Germinal center (tissue), 1 donor: ENCODE results near the gene ZNF438.
"Not testable (repeated sequence)": the region's sequence is repeated elsewhere in the genome, so short reads cannot be mapped to it uniquely, and the experiment has no call there.

Source experiments
- DNase-seq: peaks from one replicate; pipeline ENCODE4 v3.0.0; 2012; ENCODE audit warnings: mixed read lengths, low spot score

Gene ZNF438, protein sequence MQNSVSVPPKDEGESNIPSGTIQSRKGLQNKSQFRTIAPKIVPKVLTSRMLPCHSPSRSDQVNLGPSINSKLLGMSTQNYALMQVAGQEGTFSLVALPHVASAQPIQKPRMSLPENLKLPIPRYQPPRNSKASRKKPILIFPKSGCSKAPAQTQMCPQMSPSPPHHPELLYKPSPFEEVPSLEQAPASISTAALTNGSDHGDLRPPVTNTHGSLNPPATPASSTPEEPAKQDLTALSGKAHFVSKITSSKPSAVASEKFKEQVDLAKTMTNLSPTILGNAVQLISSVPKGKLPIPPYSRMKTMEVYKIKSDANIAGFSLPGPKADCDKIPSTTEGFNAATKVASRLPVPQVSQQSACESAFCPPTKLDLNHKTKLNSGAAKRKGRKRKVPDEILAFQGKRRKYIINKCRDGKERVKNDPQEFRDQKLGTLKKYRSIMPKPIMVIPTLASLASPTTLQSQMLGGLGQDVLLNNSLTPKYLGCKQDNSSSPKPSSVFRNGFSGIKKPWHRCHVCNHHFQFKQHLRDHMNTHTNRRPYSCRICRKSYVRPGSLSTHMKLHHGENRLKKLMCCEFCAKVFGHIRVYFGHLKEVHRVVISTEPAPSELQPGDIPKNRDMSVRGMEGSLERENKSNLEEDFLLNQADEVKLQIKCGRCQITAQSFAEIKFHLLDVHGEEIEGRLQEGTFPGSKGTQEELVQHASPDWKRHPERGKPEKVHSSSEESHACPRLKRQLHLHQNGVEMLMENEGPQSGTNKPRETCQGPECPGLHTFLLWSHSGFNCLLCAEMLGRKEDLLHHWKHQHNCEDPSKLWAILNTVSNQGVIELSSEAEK

DNA sequence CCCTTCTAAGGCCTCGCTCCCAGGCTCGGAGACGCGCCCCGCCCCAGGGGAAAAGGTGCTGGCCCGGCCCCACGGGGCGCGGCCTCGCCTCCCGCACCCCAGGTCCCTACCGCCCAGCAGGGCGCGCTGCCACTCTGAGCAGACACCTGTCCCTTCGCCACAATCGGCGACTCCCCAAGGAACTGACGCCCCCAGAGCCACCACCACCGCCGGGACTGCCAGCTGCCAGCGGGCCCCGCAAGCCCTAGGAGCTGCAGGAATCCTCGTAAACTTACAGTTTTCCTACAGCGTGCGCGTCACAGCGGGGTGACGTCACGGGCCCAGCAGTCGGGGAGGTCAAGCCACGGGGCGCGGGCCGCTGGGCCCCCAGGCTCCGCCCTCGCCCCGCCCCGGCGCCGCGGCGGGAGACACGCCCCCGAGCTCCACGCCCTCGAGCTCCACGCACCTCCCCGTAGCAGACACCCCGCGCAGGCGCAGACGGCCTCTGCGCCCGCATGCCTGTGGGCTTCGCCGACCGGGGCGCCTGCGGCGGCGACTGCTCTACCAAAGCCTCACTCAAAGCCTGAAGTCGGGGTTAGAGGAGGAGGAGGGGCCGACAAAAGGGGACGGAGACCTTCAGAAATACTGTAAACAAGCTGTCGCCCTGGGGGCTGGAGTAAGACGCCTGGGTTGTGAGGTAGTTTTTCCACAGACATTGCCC, at the start of gene ZNF438:
ZNF438 (minus strand) TSS at position 308 of the 700 bp plus-strand sequence. CDS start 154,831 bp downstream, outside the sequence.
- DNase-seq = peak; percentile 94

DNA sequence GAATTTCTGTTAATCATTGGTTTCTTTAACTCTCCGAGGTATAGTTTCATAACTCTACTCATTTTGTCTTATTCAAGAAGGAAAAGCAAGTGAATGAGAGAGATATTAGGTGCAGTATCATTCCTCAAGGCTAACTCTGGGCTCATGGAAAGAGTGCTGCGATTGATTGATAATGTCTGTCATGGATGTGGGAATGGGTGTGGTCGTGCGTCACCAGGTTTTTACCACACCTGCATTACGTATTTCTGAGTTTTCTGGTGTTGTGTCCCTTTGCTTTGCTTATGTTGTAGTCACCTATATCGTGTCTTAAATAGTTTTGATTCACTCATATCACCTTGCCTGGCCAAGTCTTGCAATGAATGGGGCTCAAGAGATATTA, 44.9 kb upstream of the ZNF438 start:
- no peak for DNase-seq

DNA sequence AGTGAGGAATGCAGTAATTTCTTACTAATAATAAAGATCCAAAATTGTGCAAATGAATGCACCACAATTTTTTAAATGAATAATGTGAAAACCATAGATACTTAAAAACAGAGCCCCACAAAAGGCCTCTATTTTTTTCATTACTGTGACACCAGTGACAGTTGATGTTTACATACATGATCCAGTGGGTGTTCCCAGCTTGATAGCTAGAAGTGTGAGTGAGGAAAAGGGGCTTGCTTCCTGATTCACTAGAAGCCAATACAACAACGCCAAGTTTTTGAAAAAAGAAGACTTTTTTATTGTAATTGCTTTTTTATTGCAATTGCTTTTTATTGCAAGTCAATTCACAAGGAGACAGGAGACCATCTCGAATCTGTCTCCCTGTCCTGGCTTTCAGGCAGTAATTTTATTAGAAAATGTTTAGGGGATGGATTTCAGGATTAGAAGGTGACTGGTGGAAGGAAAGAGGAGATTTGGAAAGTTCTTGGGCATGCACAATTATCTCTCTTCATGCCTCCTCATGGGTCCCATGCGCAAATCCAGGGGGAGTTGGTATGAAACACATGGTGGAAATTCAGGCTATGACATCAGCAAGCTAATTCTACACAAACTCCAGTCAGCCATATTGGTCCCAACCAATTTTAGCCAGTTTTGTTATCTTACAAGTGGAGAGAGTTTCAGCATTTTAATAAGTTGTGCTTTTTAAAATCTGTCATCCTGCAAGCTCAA, 44.4 kb upstream of the ZNF438 start:
- no peak for DNase-seq

DNA sequence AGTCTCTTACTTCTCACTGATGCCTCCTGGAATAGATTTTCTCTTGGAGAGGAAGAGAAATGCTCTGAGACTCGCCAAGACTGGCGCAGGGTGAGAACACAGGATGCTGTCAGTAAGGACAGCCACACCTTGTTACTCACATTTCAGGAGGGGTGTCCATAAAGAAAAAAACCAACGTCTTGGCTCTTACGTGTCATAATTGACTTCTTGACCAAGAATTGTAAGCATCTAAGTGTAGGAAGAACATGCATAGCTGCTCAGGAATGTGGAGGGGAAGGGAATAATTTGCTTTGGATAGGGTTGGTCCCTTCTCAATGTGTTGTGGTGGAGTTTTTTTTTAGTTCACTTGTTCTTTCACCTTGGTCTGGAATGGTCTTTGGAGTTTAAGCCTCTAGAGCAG, 43.8 kb upstream of the ZNF438 start:
- no peak for DNase-seq

DNA sequence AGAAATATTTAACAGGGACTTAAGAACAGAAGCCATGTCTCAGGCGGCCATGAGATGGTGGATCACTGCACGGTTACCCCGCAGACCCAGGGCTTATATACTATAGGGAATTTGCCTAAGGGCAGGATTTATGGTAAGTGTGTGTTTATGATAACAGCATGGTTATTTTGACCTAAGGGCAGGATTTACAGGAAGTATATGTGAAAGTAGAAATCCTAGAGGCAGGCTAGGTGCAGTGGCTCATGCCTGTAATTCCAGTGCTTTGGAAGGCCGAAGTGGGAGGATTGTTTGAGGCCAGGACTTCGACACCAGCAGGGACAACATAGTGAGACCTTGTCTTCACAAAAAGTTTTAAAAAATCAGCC, 43.0 kb upstream of the ZNF438 start:
- no peak for DNase-seq

DNA sequence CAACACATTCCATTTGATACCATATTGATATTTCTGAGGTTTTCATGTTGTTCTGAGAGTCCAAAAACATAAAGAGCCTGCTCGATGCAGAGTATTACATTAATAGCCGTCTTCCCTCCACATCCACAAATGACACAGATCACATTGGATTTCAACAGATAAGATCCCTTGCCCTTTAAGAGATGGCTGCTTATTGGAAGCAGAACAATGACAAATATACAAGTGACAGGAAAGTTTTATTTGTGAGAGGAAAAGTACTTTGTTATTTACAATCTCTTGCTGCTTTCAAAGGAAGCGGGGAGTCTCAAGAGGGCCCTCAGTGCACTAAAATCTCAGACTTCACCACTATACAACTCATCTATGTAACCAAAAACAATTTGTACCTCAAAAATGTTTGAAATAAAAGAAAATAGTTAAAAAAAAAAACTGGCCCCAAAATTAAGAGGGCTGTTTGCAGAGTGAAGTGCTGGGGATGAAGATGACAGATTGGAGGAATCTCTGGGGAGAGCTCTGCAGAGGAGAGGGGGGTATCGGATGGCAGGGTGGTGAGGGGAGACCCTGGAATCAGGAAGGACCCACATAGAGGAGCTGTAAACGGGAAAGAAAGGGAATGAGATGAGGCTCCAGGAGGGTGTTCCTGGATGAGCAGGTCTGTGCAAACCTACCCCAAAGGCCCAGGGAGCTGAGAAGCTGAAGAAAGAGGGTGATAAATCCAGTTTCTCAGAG, 42.5 kb upstream of the ZNF438 start:
- DNase-seq = no peak

DNA sequence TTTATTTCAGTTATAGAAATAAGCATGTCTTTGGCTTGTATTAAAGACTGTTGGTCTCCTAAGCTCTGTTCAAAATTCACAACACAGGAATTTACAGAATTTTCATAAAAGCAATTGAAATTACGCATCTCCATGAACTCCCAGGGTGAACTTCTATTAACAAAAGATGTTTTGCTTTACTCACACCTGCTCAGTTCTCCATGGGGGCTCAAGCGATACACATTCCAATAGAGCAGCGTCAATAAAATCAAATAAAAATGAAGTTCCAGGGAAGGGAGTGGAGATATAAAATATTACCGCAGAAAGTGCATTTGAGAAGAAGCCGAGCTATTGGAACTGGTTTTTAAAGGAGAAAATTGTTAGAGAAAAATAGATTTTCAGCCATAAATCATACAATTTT, 41.5 kb upstream of the ZNF438 start:
- DNase-seq = no peak

DNA sequence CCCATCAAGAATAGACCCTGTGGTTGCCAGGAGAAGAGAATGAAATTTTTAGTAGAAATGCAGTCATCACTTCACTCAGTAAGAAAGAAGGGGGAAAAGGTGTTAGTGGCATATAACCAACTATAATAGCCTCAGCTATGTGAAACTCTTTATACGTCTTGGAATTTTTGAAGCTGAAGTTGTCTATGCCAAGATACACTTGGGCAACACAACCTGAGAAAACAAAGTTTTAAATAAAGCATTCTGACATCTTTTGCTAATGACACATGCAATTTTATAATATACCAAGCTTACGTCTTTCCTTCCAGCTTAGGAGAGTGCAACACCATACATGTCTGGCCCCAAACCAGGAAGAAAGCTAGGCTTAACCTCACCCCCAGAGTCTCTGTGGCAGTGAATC, 40.8 kb upstream of the ZNF438 start:
- DNase-seq = no peak

DNA sequence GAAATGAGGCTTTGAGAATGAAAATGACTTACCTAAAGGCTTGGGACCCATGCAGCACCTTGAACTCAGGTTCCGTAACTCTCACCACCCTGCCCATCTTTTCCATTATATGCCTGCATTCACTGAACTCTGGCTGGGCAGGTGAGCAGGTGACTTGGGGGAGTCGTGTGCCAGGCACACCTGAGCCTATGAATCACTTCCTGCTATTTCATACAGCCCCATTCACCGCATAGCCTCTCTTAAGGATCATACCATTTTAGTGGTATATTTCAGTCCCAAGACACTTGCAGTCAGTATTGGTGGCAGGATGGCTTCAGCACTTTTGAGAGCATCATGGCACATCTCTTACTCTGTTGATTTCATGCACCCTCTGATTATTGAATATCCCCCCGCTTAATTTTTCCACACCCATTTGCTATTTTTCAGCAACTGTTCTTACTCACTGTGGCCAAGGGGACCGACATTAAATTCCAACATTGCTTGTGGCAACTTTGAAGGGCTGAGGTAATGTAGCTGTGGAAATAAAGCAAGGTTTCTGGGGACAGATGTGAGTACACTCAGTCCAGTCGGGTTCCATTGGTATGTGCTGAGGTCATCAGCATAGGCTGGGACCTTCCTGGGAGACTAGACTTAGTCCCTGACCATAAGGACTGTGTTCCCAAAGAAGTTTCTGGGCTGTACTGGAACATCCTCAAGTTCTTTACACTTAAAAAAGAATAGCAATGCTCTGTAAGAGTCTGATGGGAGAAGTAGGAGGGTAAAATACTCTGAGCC, 39.8 kb upstream of the ZNF438 start:
- no peak for DNase-seq

DNA sequence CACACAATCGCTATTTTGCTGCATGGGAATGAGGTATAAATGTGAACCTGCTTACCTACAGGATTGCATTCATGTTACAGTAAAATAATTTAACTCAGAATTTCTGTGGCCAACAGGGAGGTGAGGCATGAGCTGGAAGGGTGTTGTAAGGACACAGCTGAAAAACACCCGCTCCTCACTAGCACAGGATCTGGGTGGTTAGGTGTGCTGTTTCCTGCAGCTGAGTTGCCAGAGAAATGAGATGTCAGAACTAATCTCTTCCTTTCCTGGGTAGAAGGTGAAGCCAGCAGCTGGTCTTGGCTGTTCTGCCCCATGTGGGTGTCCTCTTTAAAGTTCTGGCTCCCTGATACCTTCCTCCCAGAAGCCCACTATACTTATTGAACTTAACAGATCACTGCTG, 39.0 kb upstream of the ZNF438 start:
- no peak for DNase-seq

DNA sequence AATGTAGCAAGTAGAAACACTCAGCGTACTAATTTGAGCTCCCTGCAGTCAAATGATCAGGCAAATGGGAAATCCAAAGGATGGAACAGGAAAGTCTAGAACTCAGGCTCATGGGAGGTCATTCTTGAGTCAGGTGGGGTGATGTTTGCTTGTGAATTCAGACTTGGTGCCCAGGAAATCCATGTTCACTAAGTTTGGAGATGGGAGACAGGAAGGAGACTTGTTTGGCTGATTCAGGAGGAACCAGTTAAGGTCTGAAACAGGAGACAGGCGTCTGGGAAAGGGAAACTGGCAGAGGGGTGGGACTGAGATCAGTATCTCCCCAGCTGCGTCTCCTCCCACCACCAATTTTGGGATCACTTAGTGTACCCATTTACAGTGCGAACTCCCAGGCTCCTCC, 38.4 kb upstream of the ZNF438 start:
- no peak for DNase-seq

DNA sequence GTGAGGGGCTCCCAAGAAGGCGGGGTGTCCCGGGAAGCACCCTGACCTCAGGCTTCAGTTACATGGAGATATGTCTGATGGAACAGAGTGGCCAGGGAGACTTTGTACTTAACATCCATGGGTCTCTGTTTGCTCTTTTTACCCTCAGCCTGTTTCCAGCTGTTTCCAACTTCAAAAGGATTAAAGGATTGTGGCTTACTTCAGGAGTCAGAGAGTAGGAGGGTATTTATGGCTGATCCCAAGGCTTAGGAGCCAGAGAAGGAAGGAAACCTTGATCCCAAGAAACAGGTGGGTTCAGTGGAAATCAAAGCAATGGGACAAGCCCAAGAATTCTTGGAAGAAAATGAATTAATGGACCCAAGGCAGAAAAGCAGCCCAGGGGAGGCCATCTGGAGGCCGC, 37.7 kb upstream of the ZNF438 start:
- no peak for DNase-seq

DNA sequence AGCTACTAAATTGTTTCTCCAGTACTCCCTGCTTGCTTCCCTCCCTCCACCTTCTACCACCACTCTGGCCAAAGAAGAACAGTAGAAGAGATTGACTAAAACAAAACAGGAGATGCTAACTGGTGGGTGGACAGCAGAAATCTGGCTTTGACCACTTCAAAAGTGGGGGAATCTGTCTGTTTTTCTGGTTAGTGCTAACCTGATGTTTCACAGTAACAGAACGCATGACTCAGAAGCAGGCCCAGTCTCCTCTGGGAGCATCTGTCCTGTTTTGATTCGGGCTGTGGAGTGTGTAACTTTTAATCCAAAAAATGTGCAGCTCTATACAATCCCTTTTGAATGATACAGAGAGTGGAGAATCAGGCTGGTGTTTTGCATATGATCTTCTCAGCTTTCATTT, 32.7 kb upstream of the ZNF438 start:
- DNase-seq = no peak

DNA sequence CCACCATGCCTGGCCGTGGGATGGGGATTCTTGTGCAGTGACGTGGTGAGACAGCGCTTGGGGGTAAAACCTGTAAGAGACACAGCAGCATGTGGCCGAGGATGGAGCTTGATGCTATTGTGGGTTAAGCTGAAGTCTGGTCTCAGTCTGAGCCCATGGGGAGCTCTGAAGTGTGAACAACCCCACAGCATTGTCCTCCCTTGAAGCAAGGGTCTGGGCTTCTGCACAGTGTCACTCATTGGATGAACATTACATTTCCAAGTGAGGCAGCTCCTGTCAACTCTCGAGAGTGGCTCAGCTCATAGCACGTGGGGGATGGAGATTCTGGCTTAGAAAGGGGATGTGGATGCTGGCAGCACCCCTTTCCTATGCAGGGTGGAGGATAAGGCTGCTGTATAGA, 32.2 kb upstream of the ZNF438 start:
- DNase-seq = no peak

DNA sequence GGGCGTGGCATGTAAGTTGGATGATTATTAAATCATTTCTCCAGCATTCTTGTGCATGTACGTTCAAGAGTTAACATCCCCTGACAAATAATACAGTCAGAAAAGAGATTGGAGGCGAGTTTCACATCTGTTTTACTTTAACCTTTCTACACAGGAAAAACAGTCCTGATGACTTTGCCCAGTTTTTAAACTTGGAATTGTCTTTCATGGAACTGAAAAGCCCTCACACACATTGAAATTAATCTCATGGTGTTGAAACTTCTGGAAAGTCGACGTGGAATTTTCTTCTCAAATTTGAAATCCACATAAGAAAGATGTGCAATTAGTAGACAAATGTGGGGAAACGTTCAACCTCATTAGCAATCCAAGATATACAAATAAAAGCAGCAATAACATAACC, 31.2 kb upstream of the ZNF438 start:
- DNase-seq = no peak

DNA sequence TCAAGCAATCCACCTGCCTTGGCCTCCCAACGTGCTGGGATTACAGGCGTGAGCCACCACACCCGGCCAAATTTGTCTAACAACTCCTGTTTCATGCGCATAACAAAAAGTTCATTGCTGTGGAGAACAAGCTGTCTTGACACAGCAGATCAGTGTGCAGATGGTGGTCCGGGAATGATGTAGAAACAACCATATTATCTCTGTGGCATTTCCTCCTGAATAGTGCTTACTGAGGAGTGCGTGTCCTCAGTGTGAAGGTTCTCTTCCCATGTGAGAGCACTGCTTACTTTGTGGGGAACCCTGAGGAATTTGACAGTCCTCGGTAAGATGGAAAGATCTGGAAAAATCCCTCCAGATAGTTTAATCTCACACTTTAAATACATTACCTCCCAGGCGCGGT, 30.3 kb upstream of the ZNF438 start:
- no peak for DNase-seq

DNA sequence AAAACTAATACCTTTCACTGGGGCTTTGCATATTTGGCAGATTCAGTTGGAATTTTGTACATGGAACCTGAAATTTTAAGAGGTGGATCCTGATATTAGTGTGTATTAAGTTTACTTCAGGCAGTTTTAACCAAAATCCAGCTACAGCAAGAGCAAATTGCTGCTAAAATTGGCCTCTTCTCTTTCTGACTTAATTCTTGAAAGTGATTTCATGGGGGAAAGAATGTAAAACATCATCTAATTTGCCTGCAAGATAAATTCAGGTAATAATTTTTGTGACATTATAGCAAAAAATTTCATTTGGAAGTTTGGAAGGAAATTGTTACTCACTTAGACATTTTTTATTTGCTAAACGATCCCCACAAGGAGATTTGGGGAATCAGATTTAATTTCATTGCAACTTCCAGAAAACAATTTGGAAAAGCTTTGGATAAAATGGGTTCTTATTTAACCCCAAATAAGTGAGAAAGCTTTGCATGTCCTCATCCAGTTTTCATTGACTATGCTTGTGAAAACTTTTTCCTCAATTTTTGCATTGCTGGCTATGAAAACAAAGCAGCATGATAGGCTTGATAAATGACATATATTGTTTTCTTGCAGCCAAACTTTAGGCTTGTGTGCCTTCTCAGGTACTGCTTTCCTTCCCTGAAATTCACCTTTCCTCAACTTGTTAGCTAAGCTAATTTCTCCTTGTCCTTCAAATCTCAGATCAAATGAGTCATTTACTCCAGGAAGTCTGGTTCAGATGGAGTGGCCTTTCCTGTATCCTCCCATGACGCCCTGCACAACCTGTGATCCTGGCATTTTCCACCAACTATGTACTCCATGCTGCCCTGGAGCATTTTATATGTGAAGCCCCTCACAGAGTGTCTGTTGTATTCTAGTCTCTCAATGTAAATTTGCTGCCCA, 27.4 kb upstream of the ZNF438 start:
- no peak for DNase-seq

DNA sequence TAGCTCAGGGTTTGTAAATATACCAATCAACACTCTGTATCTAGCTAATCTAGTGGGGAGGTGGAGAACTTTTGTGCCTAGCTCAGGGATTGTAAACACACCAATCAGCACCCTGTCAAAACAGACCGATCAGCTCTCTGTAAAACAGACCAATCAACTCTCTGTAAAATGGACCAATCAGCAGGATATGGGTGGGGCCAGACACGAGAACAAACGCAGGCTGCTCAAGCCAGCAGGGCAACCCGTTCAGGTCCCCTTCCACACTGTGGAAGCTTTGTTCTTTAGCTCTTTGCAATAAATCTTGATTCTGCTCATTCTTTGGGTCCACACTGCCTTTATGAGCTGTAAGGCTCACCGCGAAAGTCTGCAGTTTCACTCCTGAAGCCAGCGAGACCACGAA, 25.0 kb upstream of the ZNF438 start:
- not testable (repeated sequence) for DNase-seq

DNA sequence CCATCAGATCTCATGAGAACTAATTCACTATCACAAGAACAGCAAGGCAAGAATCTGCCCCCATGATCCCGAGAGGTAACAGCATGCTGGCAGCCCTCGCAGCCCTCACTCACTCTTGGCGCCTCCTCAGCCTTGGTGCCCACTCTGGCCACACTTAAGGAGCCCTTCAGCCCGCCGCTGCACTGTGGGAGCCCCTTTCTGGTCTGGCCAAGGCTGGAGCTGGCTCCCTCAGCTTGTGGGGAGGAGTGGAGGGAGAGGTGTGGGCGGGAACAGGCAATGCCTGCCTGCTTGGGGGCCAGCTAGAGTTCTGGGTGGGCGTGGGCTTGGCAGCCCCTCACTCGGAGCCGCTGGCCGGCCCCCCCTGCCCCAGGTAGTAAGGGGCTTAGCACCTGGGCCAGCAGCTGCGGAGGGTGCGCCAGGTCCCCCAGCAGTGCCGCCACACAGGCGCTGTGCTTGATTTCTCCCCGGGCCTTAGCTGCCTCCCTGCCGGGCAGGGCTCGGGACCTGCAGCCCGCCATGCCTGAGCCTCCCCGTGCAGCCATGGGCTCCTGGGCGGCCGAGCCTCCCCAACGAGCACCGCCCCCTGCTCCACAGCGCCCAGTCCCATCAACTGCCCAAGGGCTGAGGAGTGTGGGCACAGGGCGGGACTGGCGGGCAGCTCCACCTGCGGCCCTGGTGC, 24.0 kb upstream of the ZNF438 start:
- no peak for DNase-seq
